Activated CD4-positive, alpha-beta T cell treated with anti-CD3 and anti-CD28 coated beads, Interleukin-2, amount 50 U/mL, for 16 hours (primary cell): ENCODE results near the gene GRID1.
A peak's percentile ranks its signal among the peaks of the same experiment; 100 is the strongest.
"Not testable (repeated sequence)": the region's sequence is repeated elsewhere in the genome, so short reads cannot be mapped to it uniquely, and the experiment has no call there.

Experiments
- DNase-seq: peaks from one replicate; pipeline ENCODE4 v3.0.0-alpha.2; 2020

The GRID1 gene

DNA sequence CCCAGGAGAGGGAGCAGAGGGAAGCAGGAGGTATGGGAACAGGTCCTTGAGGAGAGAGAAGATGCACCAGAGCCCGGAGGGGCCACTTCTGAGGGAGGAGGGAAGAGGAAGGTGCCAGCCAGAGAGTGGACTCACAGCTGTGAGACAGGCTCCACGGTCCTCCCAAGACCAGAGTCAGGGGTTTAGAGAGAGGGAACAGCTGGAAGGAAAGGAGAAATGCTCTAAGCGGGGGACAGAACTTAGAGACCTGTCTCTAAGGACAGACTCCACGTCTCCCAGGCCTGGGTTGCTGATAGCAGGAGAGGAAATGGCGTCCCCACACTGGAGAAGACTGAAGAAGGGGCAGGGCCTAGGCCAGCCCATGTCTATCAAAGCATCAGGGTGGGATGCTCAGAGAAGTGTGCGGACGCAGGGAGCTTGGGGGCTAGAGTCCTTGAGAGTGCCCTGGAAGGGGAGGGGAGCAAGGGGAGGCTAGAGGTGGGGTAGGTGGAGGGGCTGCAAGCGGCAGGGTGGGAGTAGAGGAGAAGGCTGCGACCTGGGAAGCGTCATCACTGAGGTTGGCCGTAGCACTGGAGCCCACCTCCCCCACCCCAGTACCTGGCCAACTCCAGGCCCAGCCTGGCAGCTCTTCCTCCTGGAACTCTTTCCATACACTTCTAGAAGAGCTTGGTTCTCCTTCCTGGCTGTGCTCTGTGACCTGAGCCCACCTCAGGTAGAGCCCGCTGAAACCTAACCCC is 25.6 kb upstream of the GRID1 start:
- DNase-seq: no peak

GRCh38 chr10:86391236-86391840 is 24.7 kb upstream of the GRID1 start:
- DNase-seq: no peak

DNA sequence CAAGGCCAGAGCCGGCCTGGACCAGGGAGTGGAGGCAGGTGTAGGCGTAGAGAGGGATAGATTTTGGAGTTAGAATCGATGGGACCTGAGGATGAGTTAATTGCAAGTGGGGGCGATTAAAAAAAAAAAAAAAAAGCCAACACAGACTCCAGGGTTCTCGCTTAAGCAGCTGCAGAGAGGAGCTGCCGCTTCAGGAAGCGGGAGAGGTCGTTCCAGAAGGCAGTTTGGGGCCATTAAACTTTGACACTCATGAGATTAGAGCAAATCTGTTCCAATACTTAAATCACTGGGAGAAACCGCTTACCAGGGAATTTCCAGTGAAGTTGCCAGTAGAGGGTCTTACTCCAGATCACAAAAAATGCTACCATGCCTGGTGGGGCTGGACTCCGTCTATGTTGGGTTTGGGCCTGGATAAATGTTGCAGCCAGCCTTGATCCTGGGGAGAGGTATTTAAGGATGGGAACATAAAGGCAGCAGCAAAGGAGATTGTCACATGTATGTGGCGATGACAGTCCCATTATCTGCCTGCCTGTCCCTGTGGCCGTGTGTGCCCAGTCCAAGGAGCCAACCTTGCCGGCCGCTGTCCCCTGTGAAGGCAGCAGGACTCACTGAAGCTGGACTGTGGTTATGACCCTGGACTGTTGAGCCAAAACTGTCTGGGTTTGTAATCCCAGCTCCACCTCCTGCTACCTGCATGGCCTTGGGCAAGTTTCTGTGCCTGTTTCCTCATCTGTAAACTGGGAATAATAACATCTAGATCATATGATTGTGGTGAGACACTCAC is 23.9 kb upstream of the GRID1 start:
- no peak for DNase-seq

GRCh38 chr10:86389441-86390193 is 23.0 kb upstream of the GRID1 start:
- no peak for DNase-seq

DNA sequence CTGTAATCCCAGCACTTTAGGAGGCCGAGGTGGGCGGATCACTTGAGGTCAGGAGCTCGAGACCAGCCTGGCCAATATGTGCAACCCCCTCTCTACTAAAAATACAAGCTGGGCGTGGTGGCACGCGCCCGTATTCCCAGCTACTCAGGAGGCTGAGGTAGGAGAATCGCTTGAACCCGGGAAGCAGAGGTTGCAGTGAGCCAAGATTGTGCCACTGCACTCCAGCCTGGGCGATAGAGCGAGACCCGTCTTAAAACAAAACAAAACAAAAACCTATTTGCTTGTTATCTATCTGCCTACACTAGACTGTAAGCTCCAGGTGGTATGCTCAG is 22.5 kb upstream of the GRID1 start:
- not testable (repeated sequence) for DNase-seq

- no peak for DNase-seq
Measured at GRCh38 chr10:86388119-86388704, 21.6 kb upstream of the GRID1 start.

DNA sequence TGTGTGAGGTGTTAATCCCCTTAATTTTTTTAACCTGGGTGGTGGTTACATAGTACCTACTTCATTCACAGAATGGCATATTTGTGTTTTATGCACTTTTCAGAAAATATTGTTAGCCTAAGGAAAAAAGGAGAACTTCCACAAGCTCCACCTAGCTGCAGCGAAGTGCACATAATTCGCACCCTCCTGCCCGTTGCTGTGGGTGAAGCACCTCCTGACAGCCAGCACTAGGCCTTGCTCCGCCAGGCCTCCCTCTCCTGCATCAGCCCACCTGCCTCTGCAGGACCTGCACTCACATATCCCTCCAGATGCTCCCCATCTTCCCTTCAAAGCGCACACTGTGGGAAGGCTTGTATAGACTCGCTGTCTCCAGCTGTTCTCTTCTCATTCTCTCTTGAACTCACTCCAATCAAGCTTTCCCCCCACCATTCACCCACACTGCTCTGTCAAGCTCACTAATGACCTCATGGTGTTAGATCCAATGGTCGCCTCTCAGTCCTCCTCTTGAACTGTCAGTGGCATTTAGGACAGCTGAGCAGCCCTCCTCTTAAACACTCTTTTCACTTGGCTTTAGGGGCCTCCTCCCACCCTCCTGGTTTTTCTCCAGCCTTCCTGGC is 20.7 kb upstream of the GRID1 start:
- DNase-seq: no peak

GRCh38 chr10:86385806-86386205 is 19.2 kb upstream of the GRID1 start:
- no peak for DNase-seq

GRCh38 chr10:86377797-86378146 is 11.2 kb upstream of the GRID1 start:
- DNase-seq: no peak

- DNase-seq: peak; percentile 82
Measured at GRCh38 chr10:86376852-86377796, 10.5 kb upstream of the GRID1 start.

DNA sequence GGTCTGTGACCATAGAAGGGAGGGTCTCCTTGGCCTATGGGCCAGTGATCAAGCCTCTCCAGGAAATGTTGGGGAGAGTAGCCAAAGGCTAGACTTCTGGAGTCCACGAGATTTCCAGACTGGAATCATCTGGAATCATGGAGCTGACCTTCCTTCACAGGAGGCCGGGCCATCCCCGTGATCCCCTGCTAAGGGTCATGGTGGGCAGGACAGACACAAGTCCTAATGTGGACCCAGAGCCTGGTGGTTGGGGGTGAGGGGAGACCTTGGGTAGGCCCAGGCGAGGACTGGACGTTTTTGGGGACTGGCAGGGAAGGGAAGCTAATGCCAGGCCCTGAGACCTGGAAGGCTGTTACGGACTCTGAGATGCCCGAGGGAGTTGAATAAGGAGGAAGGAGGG is 9.8 kb upstream of the GRID1 start:
- DNase-seq: no peak

- DNase-seq: no peak
Measured at GRCh38 chr10:86375204-86375603, 8.6 kb upstream of the GRID1 start.

- DNase-seq: no peak
Measured at GRCh38 chr10:86374664-86375063, 8.1 kb upstream of the GRID1 start.

GRCh38 chr10:86373828-86374227 is 7.2 kb upstream of the GRID1 start:
- DNase-seq: no peak

- DNase-seq: no peak
Measured at GRCh38 chr10:86373251-86373650, 6.7 kb upstream of the GRID1 start.

GRCh38 chr10:86372784-86373239 is 6.2 kb upstream of the GRID1 start:
- no peak for DNase-seq

GRCh38 chr10:86372119-86372783 is 5.7 kb upstream of the GRID1 start:
- no peak for DNase-seq

- DNase-seq: no peak
Measured at GRCh38 chr10:86371691-86372090, 5.1 kb upstream of the GRID1 start.

GRCh38 chr10:86371116-86371515 is 4.5 kb upstream of the GRID1 start:
- no peak for DNase-seq

DNA sequence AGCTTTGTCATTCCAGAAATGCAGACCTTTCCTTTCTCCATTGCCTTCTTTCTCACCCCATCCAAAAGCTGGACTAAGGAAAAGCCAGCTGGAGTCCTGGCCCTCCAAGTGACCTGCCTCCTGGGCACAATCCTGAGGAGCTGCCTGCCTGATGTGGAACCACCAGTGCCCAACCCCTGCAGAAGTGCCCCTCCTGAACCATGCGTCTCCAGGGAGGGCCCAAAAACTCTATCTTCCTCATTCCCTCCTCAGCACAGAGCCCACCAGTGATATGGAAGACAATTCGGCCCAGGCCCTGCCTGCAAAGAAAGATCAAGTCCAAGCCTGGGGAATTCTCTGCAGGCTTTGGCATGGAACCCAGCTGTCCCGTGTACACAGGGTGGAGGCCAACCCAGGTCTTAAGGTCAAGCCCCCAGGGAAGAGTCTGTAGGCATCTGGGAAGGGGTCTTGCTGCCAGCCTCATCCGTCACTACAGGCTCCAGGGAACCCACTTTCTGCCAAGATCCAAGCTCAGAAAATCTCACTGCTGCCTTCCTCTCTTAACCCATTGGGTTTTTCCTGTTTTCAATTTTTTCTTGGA is 3.5 kb upstream of the GRID1 start:
- no peak for DNase-seq
